HG03025 (cell line): ENCODE data around the gene SERPINA4.

Source experiments
- ATAC-seq: cut with Tn5 transposase; IDR thresholded peaks from one replicate; pipeline ENCODE4 v1.9.1; 2021; ENCODE audit warnings: mild to moderate bottlenecking, moderate library complexity; ENCODE audit not compliant: unreplicated experiment, low FRiP score

Gene SERPINA4

GRCh38 chr14:94612580-94613554, 51.6 kb downstream of the SERPINA4 start:
- ATAC-seq: no peak

GRCh38 chr14:94613720-94614644, 52.7 kb downstream of the SERPINA4 start:
- ATAC-seq: no peak

GRCh38 chr14:94614802-94615201, 53.6 kb downstream of the SERPINA4 start:
- no peak for ATAC-seq

- no peak for ATAC-seq
Measured at GRCh38 chr14:94615254-94615653, 54.0 kb downstream of the SERPINA4 start.

GRCh38 chr14:94615823-94616570, 54.8 kb downstream of the SERPINA4 start:
- no peak for ATAC-seq

GRCh38 chr14:94617366-94617941, 56.2 kb downstream of the SERPINA4 start:
- no peak for ATAC-seq

- no peak for ATAC-seq
Measured at GRCh38 chr14:94617988-94618822, 57.0 kb downstream of the SERPINA4 start.

GRCh38 chr14:94619297-94619696, 58.1 kb downstream of the SERPINA4 start:
- ATAC-seq: no peak
